ENCODE measurements around the gene P3H1.
"Not testable (repeated sequence)": the region's sequence is repeated elsewhere in the genome, so short reads cannot be mapped to it uniquely, and the experiment has no call there.

The P3H1 gene

GRCh38 chr1:42774928-42775526, 8.2 kb upstream of the P3H1 start:
- DNase-seq (ENCODE audit: low read depth in 1 of 2, low spot score in 1 of 2), result no peak

GRCh38 chr1:42773420-42773819, 6.6 kb upstream of the P3H1 start:
- no peak for DNase-seq (ENCODE audit: low read depth in 1 of 2, low spot score in 1 of 2)

- no peak for DNase-seq (ENCODE audit: low read depth in 1 of 2, low spot score in 1 of 2)
These were observed 3.0 kb upstream of the P3H1 start for GRCh38 chr1:42769811-42770210.

GRCh38 chr1:42768172-42768571, 1.3 kb upstream of the P3H1 start:
- DNase-seq (ENCODE audit: low read depth in 1 of 2, low spot score in 1 of 2), result no peak

- no peak for DNase-seq (ENCODE audit: low read depth in 1 of 2, low spot score in 1 of 2)
These were observed 727 bp upstream of the P3H1 start for GRCh38 chr1:42767510-42768000.

GRCh38 chr1:42765832-42766740, 742 bp downstream of the P3H1 start:
- peak in 1 of 2 donors; percentile 32 for DNase-seq (ENCODE audit: low read depth in 1 of 2, low spot score in 1 of 2)

- DNase-seq (ENCODE audit: low read depth in 1 of 2, low spot score in 1 of 2), result no peak
These were observed 1.6 kb downstream of the P3H1 start for GRCh38 chr1:42765269-42765668.

GRCh38 chr1:42762269-42762668, 4.6 kb downstream of the P3H1 start:
- DNase-seq (ENCODE audit: low read depth in 1 of 2, low spot score in 1 of 2), result no peak

- no peak for DNase-seq (ENCODE audit: low read depth in 1 of 2, low spot score in 1 of 2)
These were observed 5.3 kb downstream of the P3H1 start for GRCh38 chr1:42761567-42761966.

GRCh38 chr1:42759114-42759513, 7.7 kb downstream of the P3H1 start:
- DNase-seq (ENCODE audit: low read depth in 1 of 2, low spot score in 1 of 2), result no peak

- no peak for DNase-seq (ENCODE audit: low read depth in 1 of 2, low spot score in 1 of 2)
These were observed 8.2 kb downstream of the P3H1 start for GRCh38 chr1:42758641-42759040.

GRCh38 chr1:42757892-42758275, 8.9 kb downstream of the P3H1 start:
- no peak for DNase-seq (ENCODE audit: low read depth in 1 of 2, low spot score in 1 of 2)

GRCh38 chr1:42756956-42757891, 9.6 kb downstream of the P3H1 start:
- no peak for DNase-seq (ENCODE audit: low read depth in 1 of 2, low spot score in 1 of 2)

GRCh38 chr1:42753070-42753469, 13.8 kb downstream of the P3H1 start:
- DNase-seq (ENCODE audit: low read depth in 1 of 2, low spot score in 1 of 2), result no peak

GRCh38 chr1:42752284-42752683, 14.5 kb downstream of the P3H1 start:
- no peak for DNase-seq (ENCODE audit: low read depth in 1 of 2, low spot score in 1 of 2)

- not testable (repeated sequence) for DNase-seq (ENCODE audit: low read depth in 1 of 2, low spot score in 1 of 2)
These were observed 15.2 kb downstream of the P3H1 start for GRCh38 chr1:42751511-42752070.

- no peak for DNase-seq (ENCODE audit: low read depth in 1 of 2, low spot score in 1 of 2)
These were observed 16.8 kb downstream of the P3H1 start for GRCh38 chr1:42750041-42750440.

GRCh38 chr1:42748461-42749410, 18.1 kb downstream of the P3H1 start:
- no peak for DNase-seq (ENCODE audit: low read depth in 1 of 2, low spot score in 1 of 2)

- DNase-seq (ENCODE audit: low read depth in 1 of 2, low spot score in 1 of 2), result no peak
These were observed 18.8 kb downstream of the P3H1 start for GRCh38 chr1:42748021-42748420.

- DNase-seq (ENCODE audit: low read depth in 1 of 2, low spot score in 1 of 2), result peak; percentile 15 to 30
These were observed 19.7 kb downstream of the P3H1 start for GRCh38 chr1:42747125-42747524.
